GM19397 (cell line): ENCODE results near the gene TMEM163.
A peak's percentile ranks its signal among the peaks of the same experiment; 100 is the strongest.
"Not testable (repeated sequence)": the region's sequence is repeated elsewhere in the genome, so short reads cannot be mapped to it uniquely, and the experiment has no call there.

Experiments
- ATAC-seq: cut with Tn5 transposase; IDR thresholded peaks from one replicate; pipeline ENCODE4 v1.9.1; 2021; ENCODE audit warnings: mild to moderate bottlenecking, moderate library complexity; ENCODE audit not compliant: unreplicated experiment

TMEM163 gene

GRCh38 chr2:134718817-134719814 lies at the start of gene TMEM163:
Gene TMEM163, minus strand, starts transcription at chr2:134719000.
- ATAC-seq: peak; percentile 53

- ATAC-seq: no peak
Measured at GRCh38 chr2:134766583-134766982, 47.8 kb upstream of the TMEM163 start.

- no peak for ATAC-seq
Measured at GRCh38 chr2:134765987-134766386, 47.2 kb upstream of the TMEM163 start.

GRCh38 chr2:134764164-134764563 lies 45.4 kb upstream of the TMEM163 start:
- ATAC-seq: no peak

GRCh38 chr2:134763164-134763710 lies 44.4 kb upstream of the TMEM163 start:
- ATAC-seq: no peak

GRCh38 chr2:134762508-134762907 lies 43.7 kb upstream of the TMEM163 start:
- ATAC-seq: no peak

- ATAC-seq: no peak
Measured at GRCh38 chr2:134760385-134760784, 41.6 kb upstream of the TMEM163 start.

- ATAC-seq: peak; percentile 84
Measured at GRCh38 chr2:134758633-134759032, 39.8 kb upstream of the TMEM163 start.

GRCh38 chr2:134751981-134752380 lies 33.2 kb upstream of the TMEM163 start:
- ATAC-seq: not testable (repeated sequence)

- ATAC-seq: no peak
Measured at GRCh38 chr2:134745546-134745945, 26.7 kb upstream of the TMEM163 start.

GRCh38 chr2:134745023-134745422 lies 26.2 kb upstream of the TMEM163 start:
- ATAC-seq: no peak

- ATAC-seq: peak; percentile 94
Measured at GRCh38 chr2:134739879-134740301, 21.1 kb upstream of the TMEM163 start.

GRCh38 chr2:134739236-134739878 lies 20.6 kb upstream of the TMEM163 start:
- ATAC-seq: no peak

- no peak for ATAC-seq
Measured at GRCh38 chr2:134738141-134738870, 19.5 kb upstream of the TMEM163 start.

- ATAC-seq: no peak
Measured at GRCh38 chr2:134737671-134738070, 18.9 kb upstream of the TMEM163 start.

GRCh38 chr2:134736167-134736880 lies 17.5 kb upstream of the TMEM163 start:
- no peak for ATAC-seq

- no peak for ATAC-seq
Measured at GRCh38 chr2:134728163-134728562, 9.4 kb upstream of the TMEM163 start.

GRCh38 chr2:134727385-134727784 lies 8.6 kb upstream of the TMEM163 start:
- no peak for ATAC-seq

GRCh38 chr2:134726645-134727044 lies 7.8 kb upstream of the TMEM163 start:
- no peak for ATAC-seq

- no peak for ATAC-seq
Measured at GRCh38 chr2:134725876-134726275, 7.1 kb upstream of the TMEM163 start.
